HepG2 (cell line): ENCODE results near the gene GNG5.
"Not testable (repeated sequence)": the region's sequence is repeated elsewhere in the genome, so short reads cannot be mapped to it uniquely, and the experiment has no call there.

Source experiments
- CREB3 ChIP-seq: sonication (generic); formaldehyde crosslinking; IDR thresholded peaks from 2 replicates; pipeline ENCODE4 v1.5.0; 2020; ENCODE audit warnings: missing genetic modification reagents
- CTCF ChIP-seq: sonication (generic); formaldehyde crosslinking; IDR thresholded peaks from 2 replicates; pipeline ENCODE4 v1.5.0; 2020; ENCODE audit warnings: mild to moderate bottlenecking, missing genetic modification reagents, moderate library complexity

- TF ChIP-seq CREB3, CTCF (CRISPR knock-in tag): not testable (repeated sequence)
Measured at GRCh38 chr1:84507887-84508286, 1.5 kb upstream of the GNG5 start.
